Testis (tissue), 3 donors: ENCODE results near the gene PBX2. TPM values are rescaled to one million over a fixed set of nuclear protein-coding genes. Genes with fewer than 3 reads are reported as not detected.

ENCODE experiments used
- DNase-seq: peaks from one replicate; pipeline ENCODE4 v3.0.0-alpha.2; 2019
- H3K27ac ChIP-seq, 2 donors: fragments of 200-600 bp; sonication (generic); one replicate each; pipeline ENCODE4 v1.5.1; 2019
- H3K27me3 ChIP-seq: fragments of 200-600 bp; sonication (generic); one replicate; pipeline ENCODE4 v1.5.1; 2019
- H3K36me3 ChIP-seq: fragments of 200-600 bp; sonication (generic); one replicate; pipeline ENCODE4 v1.5.1; 2017; ENCODE audit warnings: low read depth; ENCODE audit errors: missing control alignments
- H3K4me1 ChIP-seq: fragments of 200-600 bp; sonication (generic); one replicate; pipeline ENCODE4 v1.5.1; 2019
- H3K4me3 ChIP-seq, 2 donors: fragments of 200-600 bp; sonication (generic); one replicate each; pipeline ENCODE4 v1.5.1; 2017 to 2019
- H3K9me3 ChIP-seq: fragments of 200-600 bp; sonication (generic); one replicate; pipeline ENCODE4 v1.5.1; 2017
- POLR2A ChIP-seq: fragments of 450-650 bp; IDR thresholded peaks from one replicate; pipeline ENCODE4 v1.6.1; 2017; ENCODE audit warnings: antibody characterized with exemption, mild to moderate bottlenecking, moderate library complexity
- WGBS, 2 donors: methylation state at CpG; one replicate each; pipeline ENCODE4 v1.1.5; 2018; 5-methylcytosine and 5-hydroxymethylcytosine counted together
- intact Hi-C: fragments of 100-400 bp; cut with DNase I; formaldehyde crosslinking; loops from one replicate; pipeline ENCODE4 v1.15.1; 2023; ENCODE audit warnings: low total_unique reads
- polyA plus RNA-seq: library from polyadenylated mRNA; stranded (reverse); fragments of 350-450 nt; fragmentation: Illumina TruSeq; extraction: RNeasy Lipid Tissue Mini Kit (QIAGEN cat#74804); gene quantifications from one replicate; pipeline ENCODE4 v1.2.3, GENCODE V29; 2014; ENCODE audit warnings: low read depth, low replicate concordance; ENCODE audit not compliant: insufficient read depth
- total RNA-seq, 2 donors: library from RNA; depleted of rRNA; stranded (reverse); fragments of >200 nt; gene quantifications; one replicate each; pipeline ENCODE4 v1.2.3, GENCODE V29; 2016
- TF ChIP-seq, protein P1 (sequence below), 3 experiments: fragments of 450-650 bp in 2 of 3; fragments of 200-600 bp in 1 of 3; sonication (generic) in 1 of 3; IDR thresholded peaks; one replicate each; pipeline ENCODE4 v1.5.1; 2016 to 2019; ENCODE audit warnings: antibody characterized with exemption in 3 of 3, mild to moderate bottlenecking in 2 of 3, moderate library complexity in 1 of 3

Gene PBX2
- total and polyA plus RNA-seq, 3 donors from 2014 or later = 65.0 to 111 (median 97.9) TPM

DNA sequence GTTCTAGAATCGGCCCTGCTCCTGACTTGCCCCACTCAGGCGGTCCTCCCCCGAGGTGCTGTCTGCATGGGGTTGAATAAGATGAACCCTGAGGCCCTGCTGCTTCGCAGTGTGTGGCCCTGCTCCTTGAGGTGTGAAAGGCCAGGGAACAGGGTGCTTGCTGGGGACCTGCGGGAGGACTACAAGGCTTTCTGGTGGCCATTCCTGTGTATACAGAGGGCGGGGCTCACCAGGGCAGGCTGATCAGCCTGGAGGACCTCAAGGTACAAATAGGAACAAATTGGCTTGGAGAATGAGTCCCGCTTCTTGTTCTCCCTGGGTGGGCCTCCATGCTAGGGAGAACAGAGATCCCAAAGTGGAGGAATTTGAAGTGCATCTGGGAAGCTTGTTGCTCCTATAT lies 28.2 kb upstream of the PBX2 start:
- 78 to 90% methylated on average over 1 to 7 of the region's 7 CpGs for WGBS, 2 donors
- no peak for DNase-seq
- TF ChIP-seq, protein P1, sequence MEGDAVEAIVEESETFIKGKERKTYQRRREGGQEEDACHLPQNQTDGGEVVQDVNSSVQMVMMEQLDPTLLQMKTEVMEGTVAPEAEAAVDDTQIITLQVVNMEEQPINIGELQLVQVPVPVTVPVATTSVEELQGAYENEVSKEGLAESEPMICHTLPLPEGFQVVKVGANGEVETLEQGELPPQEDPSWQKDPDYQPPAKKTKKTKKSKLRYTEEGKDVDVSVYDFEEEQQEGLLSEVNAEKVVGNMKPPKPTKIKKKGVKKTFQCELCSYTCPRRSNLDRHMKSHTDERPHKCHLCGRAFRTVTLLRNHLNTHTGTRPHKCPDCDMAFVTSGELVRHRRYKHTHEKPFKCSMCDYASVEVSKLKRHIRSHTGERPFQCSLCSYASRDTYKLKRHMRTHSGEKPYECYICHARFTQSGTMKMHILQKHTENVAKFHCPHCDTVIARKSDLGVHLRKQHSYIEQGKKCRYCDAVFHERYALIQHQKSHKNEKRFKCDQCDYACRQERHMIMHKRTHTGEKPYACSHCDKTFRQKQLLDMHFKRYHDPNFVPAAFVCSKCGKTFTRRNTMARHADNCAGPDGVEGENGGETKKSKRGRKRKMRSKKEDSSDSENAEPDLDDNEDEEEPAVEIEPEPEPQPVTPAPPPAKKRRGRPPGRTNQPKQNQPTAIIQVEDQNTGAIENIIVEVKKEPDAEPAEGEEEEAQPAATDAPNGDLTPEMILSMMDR (IDR thresholded peaks at IDR 0.05) = no peak
- TF ChIP-seq POLR2A = no peak
- Histone ChIP-seq H3K9me3 (no peaks in the 10 kb centered on the region), H3K36me3 (no peaks in the 10 kb centered on the region), H3K27ac (no peak overlapping the region), H3K27me3 (no peaks in the 10 kb centered on the region), H3K4me3 (no peak overlapping the region), H3K4me1 (no peaks in the 10 kb centered on the region)
- intact Hi-C loops = no loop called here

DNA sequence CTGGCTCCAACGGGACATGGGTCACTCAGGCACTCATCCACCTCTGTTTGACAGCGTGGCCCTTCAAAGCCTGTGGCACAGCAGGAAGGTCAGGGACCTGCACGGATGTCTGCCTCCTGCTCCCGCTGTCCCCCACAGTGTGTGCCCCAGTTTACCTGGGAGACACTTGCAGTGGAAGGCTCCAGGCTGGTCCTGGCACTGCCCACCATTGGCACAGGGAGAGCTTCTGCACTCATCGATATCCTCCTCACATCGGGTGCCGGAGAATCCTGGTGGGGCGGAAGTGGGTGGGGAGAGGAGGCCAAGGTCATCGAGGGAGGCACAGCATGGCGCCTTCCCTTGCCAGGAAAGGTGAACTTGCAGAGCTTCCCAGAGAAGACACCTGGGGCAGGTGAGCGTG lies 27.0 kb upstream of the PBX2 start:
- no peak for DNase-seq
- WGBS, 2 donors = 88 to 92% methylated on average over 10 to 11 of the region's 11 CpGs
- H3K4me3 ChIP-seq = no peak overlapping the region
- TF ChIP-seq, protein P1 (IDR thresholded peaks at IDR 0.05) = no peak
- no peak for TF ChIP-seq POLR2A
- intact Hi-C loops = no loop called here
- no peaks in the 10 kb centered on the region for H3K4me1 ChIP-seq
- no peaks in the 10 kb centered on the region for H3K27me3 ChIP-seq
- no peaks in the 10 kb centered on the region for H3K36me3 ChIP-seq
- H3K27ac ChIP-seq = no peak overlapping the region
- no peaks in the 10 kb centered on the region for H3K9me3 ChIP-seq

DNA sequence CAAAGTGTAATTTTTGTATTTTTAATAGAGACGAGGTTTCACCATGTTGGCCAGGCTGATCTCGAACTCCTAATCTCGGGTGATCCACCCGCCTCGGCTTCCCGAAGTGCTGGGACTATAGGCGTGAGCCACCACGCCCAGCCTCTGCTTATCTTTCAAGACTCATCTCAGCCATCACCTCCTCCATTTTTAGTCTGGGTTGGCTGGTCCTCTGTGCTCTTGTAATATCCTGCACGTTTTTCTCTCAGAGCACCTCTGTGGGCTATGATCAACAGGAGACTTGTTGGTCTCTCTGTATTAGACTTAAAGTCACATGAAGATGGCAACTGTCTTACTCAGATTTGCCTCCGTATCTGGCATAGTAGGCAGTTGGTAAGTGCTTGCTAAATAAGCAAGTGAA lies 26.3 kb upstream of the PBX2 start:
- no peak for DNase-seq
- H3K4me1 ChIP-seq = no peaks in the 10 kb centered on the region
- H3K9me3 ChIP-seq = no peaks in the 10 kb centered on the region
- no peaks in the 10 kb centered on the region for H3K27me3 ChIP-seq
- intact Hi-C loops = no loop called here
- TF ChIP-seq, protein P1 (IDR thresholded peaks at IDR 0.05) = no peak
- no peak for TF ChIP-seq POLR2A
- H3K4me3 ChIP-seq = no peak overlapping the region
- no peak overlapping the region for H3K27ac ChIP-seq
- H3K36me3 ChIP-seq = no peaks in the 10 kb centered on the region
- WGBS, 2 donors = 82 to 87% methylated on average over 10 of the region's 10 CpGs

DNA sequence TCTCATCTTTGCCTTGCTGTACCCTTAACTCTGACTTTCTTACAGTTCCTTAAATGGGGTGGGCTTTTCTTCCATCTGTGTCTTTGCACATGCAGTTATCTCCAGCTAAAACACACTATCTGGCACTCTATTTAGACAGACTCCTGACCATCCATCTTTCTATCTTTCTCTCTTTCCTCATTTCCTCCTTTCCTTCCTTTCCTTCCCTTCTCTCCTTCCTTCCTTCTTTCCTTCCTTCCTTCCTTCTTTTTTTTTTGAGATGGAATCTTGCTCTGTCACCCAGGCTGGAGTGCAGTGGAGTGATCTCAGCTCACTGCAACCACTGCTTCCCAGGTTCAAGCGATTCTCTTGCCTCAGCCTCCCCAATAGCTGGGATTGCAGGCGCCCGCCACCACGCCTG lies 25.6 kb upstream of the PBX2 start:
- no peak for DNase-seq
- intact Hi-C loops = no loop called here
- Histone ChIP-seq H3K27me3 (no peaks in the 10 kb centered on the region), H3K27ac (no peak overlapping the region), H3K36me3 (no peaks in the 10 kb centered on the region), H3K4me3 (no peak overlapping the region), H3K4me1 (no peaks in the 10 kb centered on the region), H3K9me3 (no peaks in the 10 kb centered on the region)
- TF ChIP-seq POLR2A = no peak
- TF ChIP-seq, protein P1 (IDR thresholded peaks at IDR 0.05) = no peak
- 95 to 97% methylated on average over 4 of the region's 4 CpGs for WGBS, 2 donors

DNA sequence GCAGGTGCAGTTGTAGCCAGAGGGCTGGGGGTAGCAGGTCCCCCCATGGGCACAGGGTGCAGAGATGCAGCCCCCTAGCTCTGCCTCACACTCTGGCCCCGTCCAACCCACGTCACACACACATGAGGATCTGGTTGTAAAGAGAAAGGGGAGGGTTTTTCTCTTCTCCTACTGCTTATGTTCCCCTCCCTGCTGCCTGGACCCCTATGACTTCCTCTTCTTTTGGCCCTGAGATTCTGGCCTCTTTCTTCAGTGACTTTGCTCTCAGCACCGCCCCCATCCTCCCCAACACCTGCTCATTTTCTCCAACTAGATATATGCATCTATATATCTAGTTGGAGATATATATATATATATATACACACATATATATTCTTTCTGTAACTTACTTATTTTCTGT lies 24.1 kb upstream of the PBX2 start:
- no peaks in the 10 kb centered on the region for H3K36me3 ChIP-seq
- TF ChIP-seq, protein P1 (IDR thresholded peaks at IDR 0.05) = no peak
- TF ChIP-seq POLR2A = no peak
- H3K4me1 ChIP-seq = no peaks in the 10 kb centered on the region
- H3K4me3 ChIP-seq = no peak overlapping the region
- no peaks in the 10 kb centered on the region for H3K9me3 ChIP-seq
- intact Hi-C loops = no loop called here
- DNase-seq = no peak
- H3K27me3 ChIP-seq = no peaks in the 10 kb centered on the region
- no peak overlapping the region for H3K27ac ChIP-seq
- WGBS, 2 donors = 79 to 94% methylated on average over 3 of the region's 3 CpGs
